ENCODE results near the gene ITCH. TPM values are rescaled to one million over a fixed set of nuclear protein-coding genes. Genes with fewer than 3 reads are reported as not detected.

ITCH gene
- total and polyA plus RNA-seq, 9 of the 15 experiments (the other 6 are each of a cell fraction or from before 2014, with no cell fraction given), result 7.5 to 53.0 (median 22.9) TPM

DNA sequence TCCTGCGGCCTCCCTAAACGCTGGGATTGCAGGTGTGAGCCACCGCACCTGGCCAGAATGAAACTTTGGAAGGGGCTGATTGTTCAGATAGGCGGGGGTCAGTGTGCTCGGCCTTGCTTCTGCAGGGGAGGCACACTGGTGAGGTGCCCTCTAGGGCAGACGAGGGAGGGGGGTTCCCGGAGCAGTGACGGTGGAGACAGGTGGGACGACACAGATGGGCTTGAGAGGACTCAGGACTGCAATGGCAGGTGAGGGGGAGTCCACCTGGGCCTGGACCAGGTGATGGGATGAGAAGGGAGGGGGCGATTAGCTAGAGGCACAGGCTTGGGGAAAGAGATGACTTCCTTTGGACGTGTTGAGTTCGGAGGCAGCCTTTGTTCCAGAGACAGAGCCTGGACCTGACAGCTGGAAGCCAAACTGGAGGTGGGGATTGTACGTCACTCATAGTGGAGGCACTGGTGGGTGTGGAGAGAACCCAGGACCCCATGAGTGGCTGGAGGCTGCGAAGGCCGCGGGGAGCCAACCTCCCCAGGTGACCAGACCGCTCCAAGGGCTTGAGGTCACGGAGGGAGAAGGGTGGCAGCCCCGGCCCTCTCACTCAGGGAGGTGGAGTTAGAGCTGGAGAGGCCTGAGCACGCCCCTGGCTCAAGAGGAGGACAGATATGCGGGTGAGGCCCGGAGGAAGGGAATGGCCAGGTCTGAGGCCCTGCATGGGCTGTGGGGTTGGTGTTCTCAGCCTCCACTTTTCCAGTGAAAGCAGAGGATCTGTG, 185.0 kb downstream of the ITCH start:
- FAIRE-seq, result no peak
- ATAC-seq, result no peak; the same call in 2 of the 3 replicates

More for the DNA sequence above, 185.0 kb downstream of the ITCH start:
- ChIA-PET CTCF (ENCODE audit: low intra/inter-chr PET ratio) (no interaction called here), POLR2A (interaction anchor here (1.1 to 1.4 kb wide), 3 partner anchors 9 to 19 kb away, joined by 3 read pairs; no protein-coding TSS in a partner anchor)
- TF ChIP-seq DMBX1 (CRISPR knock-in tag; IDR thresholded peaks at IDR 0.05; ENCODE audit: borderline replicate concordance) (no peak), KAT7 (CRISPR knock-in tag; IDR thresholded peaks at IDR 0.05; ENCODE audit: borderline replicate concordance) (no peak), SMARCC2 (IDR thresholded peaks at IDR 0.05; ENCODE audit: low read depth) (no peak), NR2C1 (IDR thresholded peaks at IDR 0.05) (no peak), NR2C1 (tag; IDR thresholded peaks at IDR 0.05) (no peak), NFIC (IDR thresholded peaks at IDR 0.05) (no peak), ZNF217 (CRISPR knock-in tag; IDR thresholded peaks at IDR 0.05) (no peak), BDP1 (IDR thresholded peaks at IDR 0.05; ENCODE audit: insufficient read depth, insufficient read length) (no peak), CBX2 (IDR thresholded peaks at IDR 0.05; ENCODE audit: insufficient read depth, low read length, poor library complexity, severe bottlenecking) (no peak), NFE2L1 (tag; IDR thresholded peaks at IDR 0.05; ENCODE audit: borderline replicate concordance, low read depth) (no peak), NBN (IDR thresholded peaks at IDR 0.05; ENCODE audit: low read depth) (no peak)
- TF ChIP-seq, protein P1, sequence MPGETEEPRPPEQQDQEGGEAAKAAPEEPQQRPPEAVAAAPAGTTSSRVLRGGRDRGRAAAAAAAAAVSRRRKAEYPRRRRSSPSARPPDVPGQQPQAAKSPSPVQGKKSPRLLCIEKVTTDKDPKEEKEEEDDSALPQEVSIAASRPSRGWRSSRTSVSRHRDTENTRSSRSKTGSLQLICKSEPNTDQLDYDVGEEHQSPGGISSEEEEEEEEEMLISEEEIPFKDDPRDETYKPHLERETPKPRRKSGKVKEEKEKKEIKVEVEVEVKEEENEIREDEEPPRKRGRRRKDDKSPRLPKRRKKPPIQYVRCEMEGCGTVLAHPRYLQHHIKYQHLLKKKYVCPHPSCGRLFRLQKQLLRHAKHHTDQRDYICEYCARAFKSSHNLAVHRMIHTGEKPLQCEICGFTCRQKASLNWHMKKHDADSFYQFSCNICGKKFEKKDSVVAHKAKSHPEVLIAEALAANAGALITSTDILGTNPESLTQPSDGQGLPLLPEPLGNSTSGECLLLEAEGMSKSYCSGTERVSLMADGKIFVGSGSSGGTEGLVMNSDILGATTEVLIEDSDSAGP (CRISPR knock-in tag; IDR thresholded peaks at IDR 0.05), result no peak
- TF ChIP-seq, protein P2, sequence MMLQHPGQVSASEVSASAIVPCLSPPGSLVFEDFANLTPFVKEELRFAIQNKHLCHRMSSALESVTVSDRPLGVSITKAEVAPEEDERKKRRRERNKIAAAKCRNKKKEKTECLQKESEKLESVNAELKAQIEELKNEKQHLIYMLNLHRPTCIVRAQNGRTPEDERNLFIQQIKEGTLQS (IDR thresholded peaks at IDR 0.05), result no peak
- TF ChIP-seq, protein P2 (CRISPR knock-in tag; conservative IDR thresholded peaks at IDR 0.05), result no peak
- TF ChIP-seq, protein P3, sequence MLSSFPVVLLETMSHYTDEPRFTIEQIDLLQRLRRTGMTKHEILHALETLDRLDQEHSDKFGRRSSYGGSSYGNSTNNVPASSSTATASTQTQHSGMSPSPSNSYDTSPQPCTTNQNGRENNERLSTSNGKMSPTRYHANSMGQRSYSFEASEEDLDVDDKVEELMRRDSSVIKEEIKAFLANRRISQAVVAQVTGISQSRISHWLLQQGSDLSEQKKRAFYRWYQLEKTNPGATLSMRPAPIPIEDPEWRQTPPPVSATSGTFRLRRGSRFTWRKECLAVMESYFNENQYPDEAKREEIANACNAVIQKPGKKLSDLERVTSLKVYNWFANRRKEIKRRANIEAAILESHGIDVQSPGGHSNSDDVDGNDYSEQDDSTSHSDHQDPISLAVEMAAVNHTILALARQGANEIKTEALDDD (IDR thresholded peaks at IDR 0.05), result no peak
- no peak overlapping the region for H3K9ac ChIP-seq (ENCODE audit: insufficient read depth in 1 of 2, low read depth in 2 of 2, low read length in 2 of 2)
- H3K4me2 ChIP-seq (ENCODE audit: insufficient read depth, low read length), result no peak overlapping the region
- no peaks in the 10 kb centered on the region for H3K36me3 ChIP-seq (ENCODE audit: control insufficient read depth, insufficient read depth, low read length)
- no peak overlapping the region for H3K27ac ChIP-seq (ENCODE audit: extremely low read depth, low read depth, low read length)
- no TSS peak for BruUV-seq (replicated peaks)
- in situ Hi-C loops (cut with MboI) (no loop called here), intact Hi-C loops (cut with micrococcal nuclease) (no loop called here)
- no peak overlapping the region for H2AFZ ChIP-seq (ENCODE audit: low read depth, low read length)
- H3K4me1 ChIP-seq (replicated peaks in 1 of 2; ENCODE audit: control insufficient read depth in 2 of 2, insufficient read depth in 2 of 2, low read length in 2 of 2), result peaks cover 8 to 20% of the 10 kb centered on the region in 2 experiments; a peak in 4 of 5 replicates
- WGBS (ENCODE audit: insufficient coverage, low coverage, missing lambda C conversion rate), result 52% methylated on average over 19 of the region's 22 CpGs
- DNase-seq (ENCODE audit: extremely low read depth in 1 of 4, low spot score in 3 of 4), result no peak
- no peak overlapping the region for H3K4me3 ChIP-seq
- peaks cover 10% of the 10 kb centered on the region for H3K9me1 ChIP-seq (ENCODE audit: control insufficient read depth, insufficient read depth, low read length)
- no peaks in the 10 kb centered on the region; a peak in 1 of 5 replicates for H3K27me3 ChIP-seq (ENCODE audit: control insufficient read depth in 2 of 2, insufficient read depth in 2 of 2, low read length in 2 of 2)
- H3K79me2 ChIP-seq (ENCODE audit: control insufficient read depth, insufficient read depth, low read length), result no peaks in the 10 kb centered on the region
- no peaks in the 10 kb centered on the region for H4K20me1 ChIP-seq (replicated peaks; ENCODE audit: control insufficient read depth, insufficient read depth, low read length)
- no peaks in the 10 kb centered on the region for H3K9me3 ChIP-seq (replicated peaks; ENCODE audit: control insufficient read depth, insufficient read depth, low read depth, low read length)
